ENCODE measurements around the gene MLN. TPM values are rescaled to one million over a fixed set of nuclear protein-coding genes. Genes with fewer than 3 reads are reported as not detected.

Gene MLN
- not detected in 2 replicates for total RNA-seq

GRCh38 chr6:33803571-33804053 lies at the start of gene MLN:
MLN (minus strand) TSS chr6:33804003; CDS start chr6:33801163, 2,840 bp downstream.

GRCh38 chr6:33788694-33789549 lies 14.9 kb downstream of the MLN start, which contains the start of gene LEMD2:
LEMD2 (minus strand) TSS chr6:33789130; CDS start chr6:33789116, 14 bp downstream.

DNA sequence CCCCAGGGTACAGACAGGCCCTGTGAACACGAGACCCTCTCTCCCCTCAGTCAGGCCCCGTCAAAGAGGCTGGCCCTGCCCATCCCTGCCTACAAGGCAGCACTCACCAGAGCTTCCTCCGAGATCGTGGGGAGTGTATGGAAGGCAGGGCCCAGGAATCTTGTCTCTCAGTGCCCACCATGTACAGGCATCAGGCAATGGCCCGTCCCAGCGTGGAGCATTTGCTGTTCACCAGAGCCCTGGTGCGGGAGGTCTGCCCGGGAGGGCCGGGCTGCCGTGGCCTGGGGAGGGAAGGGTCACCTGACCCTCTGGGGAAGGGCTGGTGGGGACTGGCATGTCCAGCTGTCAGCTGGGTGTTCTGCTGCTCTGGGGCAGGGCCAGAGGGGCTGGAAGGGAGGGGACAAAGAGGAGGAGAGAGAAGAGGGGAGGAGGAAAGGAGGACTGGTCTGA lies 57.1 kb downstream of the MLN start, which contains the start of gene IP6K3:
IP6K3 (minus strand) TSS at position 255 of the 450 bp plus-strand sequence. CDS start 11,429 bp downstream, outside the sequence.

Other genes with a start within 250 kb of the MLN start
- gene BAK1, start 223.7 kb downstream of the MLN start, total RNA-seq, result 13.8 and 14.7 TPM in 2 replicates
- gene ITPR3, start 182.7 kb downstream of the MLN start, total RNA-seq, result 31.7 and 31.9 TPM in 2 replicates
- gene UQCC2, start 92.3 kb downstream of the MLN start, total RNA-seq, result 71.4 and 85.0 TPM in 2 replicates
- gene IP6K3, start 57.1 kb downstream of the MLN start, total RNA-seq, result 2.7 and 4.3 TPM in 2 replicates
- gene LEMD2, start 14.9 kb downstream of the MLN start, total RNA-seq, result 45.7 and 49.3 TPM in 2 replicates